HG03097 (cell line): ENCODE measurements around the gene C14orf132.
"Not testable (repeated sequence)": the region's sequence is repeated elsewhere in the genome, so short reads cannot be mapped to it uniquely, and the experiment has no call there.

ENCODE experiments used
- ATAC-seq: cut with Tn5 transposase; IDR thresholded peaks from one replicate; pipeline ENCODE4 v1.9.1; 2021; ENCODE audit not compliant: unreplicated experiment, low FRiP score

Gene C14orf132

DNA sequence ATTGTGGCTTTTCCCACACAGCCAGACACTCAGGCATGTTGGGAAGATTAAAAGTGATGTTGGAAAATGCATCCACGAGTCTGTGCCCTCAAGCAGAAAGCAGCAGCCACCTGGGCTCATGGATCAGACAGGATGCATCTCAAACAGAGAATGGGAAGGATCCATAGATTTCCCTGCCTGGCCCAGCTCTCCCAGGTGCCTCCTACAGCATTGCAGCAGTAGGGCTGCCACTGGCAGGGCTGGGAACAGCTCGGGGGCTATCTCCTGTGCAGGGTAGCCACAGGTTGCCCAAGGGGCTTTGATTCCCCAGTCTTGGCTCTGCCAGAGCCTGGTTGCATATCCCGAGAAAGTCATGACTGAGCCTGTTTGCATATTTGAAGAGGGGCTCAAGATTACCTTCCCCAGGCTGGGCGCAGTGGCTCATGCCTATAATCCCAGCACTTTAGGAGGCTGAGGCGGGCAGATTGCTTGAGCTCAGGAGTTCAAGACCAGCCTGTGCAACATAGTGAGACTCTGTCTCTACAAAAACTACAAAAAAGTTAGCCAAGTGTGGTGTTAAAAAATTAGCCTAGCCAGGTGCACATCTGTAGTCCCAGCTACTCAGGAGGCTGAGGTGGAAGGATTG, 19.5 kb downstream of the C14orf132 start:
- no peak for ATAC-seq

GRCh38 chr14:96059519-96060135, 20.5 kb downstream of the C14orf132 start:
- ATAC-seq, result no peak

GRCh38 chr14:96060186-96060933, 21.2 kb downstream of the C14orf132 start:
- no peak for ATAC-seq

DNA sequence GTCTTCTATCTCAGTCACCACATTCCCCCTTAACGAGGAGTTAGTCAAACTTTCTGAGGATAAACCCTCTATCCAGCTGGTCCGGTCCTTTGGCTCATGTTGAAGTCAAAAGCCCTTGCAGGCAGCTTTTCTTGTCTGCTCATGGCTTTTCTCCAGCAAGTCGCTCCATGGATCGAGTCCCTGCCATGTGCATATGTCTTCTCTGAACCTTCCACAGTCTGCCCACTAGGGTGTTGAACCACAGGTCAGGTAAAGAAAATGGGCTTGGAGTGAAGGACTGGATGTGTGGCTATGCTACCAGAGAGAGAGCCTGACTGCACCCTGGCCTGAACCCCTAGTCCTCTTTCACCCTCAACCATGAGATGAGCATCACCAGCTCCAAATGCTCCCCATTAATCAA, 22.8 kb downstream of the C14orf132 start:
- no peak for ATAC-seq

DNA sequence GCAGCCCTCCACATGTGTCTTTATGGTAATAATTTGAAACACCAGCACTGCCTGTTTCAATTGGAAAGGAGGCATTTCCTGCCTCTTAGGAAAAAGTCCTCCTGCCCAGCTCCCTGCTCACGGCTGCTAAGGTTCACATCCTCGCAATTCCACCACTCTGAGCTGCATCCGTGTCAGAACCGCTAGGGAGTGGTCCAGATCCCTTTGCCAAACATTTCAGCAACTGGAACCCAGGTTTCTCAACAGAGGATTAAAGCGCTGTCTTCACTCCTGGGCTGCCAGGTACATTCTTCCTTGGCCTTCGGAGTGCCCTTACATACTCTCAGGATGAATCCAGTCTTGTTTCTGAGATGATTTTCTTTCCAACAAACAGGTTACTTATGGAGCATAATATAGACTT, 23.3 kb downstream of the C14orf132 start:
- no peak for ATAC-seq

DNA sequence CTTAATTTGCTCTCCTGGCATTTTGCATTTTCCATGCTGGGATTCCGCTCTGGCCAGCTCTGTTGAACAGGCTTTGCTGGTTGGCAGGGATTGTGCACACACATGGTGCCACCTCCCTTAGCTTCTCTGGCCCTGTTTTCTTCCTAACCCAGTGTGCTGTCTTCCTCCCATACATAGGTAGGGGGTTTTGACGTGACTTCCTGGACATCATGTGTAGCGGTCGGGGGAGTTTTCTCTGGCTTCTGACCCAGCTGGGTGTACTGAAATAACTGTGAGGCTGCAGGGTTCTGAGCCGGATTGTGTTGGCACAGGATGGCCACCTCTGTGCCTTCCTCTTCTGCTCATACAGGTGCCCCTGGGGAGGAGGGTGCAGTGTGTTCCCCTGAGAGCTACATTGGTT, 25.7 kb downstream of the C14orf132 start:
- ATAC-seq, result no peak

GRCh38 chr14:96065661-96066459, 26.7 kb downstream of the C14orf132 start:
- no peak for ATAC-seq

- no peak for ATAC-seq
Observed at GRCh38 chr14:96066976-96067375, 27.8 kb downstream of the C14orf132 start.

- ATAC-seq, result no peak
Observed at GRCh38 chr14:96067985-96068930, 29.1 kb downstream of the C14orf132 start.

GRCh38 chr14:96069421-96069820, 30.3 kb downstream of the C14orf132 start:
- ATAC-seq, result no peak

DNA sequence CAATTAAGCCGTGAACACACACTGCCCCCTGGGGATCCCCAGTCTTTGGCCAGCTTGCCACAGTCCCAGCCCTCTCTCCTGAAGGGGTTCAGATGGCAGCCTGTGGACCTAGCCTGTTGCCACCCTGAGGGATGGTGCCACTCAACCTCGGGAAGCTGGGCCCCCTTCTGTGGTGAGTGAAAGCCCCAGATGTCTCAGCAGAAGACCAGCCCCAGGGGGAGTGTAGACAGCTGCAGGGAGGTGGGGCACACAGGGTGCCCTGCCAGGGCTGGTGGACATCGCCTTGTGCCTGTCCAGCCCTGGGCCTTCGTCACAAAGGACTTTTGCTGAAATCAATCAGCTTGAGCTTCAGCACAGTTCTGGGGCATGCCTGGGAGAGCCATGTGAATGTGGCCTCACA, 32.4 kb downstream of the C14orf132 start:
- no peak for ATAC-seq

- ATAC-seq, result no peak
Observed at GRCh38 chr14:96072076-96072475, 32.9 kb downstream of the C14orf132 start.

- no peak for ATAC-seq
Observed at GRCh38 chr14:96072746-96073145, 33.6 kb downstream of the C14orf132 start.

GRCh38 chr14:96073260-96074039, 34.3 kb downstream of the C14orf132 start:
- ATAC-seq, result not testable (repeated sequence)

DNA sequence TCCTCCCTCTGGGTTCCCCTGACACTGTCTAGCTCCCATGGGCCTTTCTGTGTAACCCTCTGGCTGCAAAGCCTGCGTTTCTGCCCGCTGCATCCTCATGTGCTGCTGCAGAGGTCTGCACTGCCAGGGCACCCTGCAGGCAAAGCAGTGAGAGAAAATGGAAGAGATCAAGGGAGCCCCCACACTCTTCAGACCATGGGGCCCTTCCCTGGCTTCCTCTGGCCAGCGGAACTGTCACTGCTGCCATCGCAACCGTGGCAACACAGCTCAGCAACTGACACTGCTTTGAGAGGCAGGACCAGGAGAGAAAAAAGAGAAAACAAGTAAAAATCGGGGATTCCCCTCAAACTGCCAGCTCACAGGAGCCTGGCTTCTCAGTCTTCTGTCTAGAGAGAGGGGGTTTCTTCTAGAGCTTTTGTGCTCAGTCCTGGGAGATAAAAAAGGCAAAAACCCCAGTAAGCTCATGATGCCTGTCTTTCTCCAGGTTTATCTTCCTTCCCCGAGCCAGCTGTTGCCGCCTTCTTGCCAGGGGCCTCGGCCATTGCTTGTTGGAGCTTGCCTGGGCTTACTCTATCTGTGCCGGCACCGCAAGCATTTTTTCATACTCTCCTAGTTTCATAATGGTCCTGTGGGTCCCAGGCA, 38.9 kb downstream of the C14orf132 start:
- ATAC-seq, result no peak

- no peak for ATAC-seq
Observed at GRCh38 chr14:96078625-96079016, 39.5 kb downstream of the C14orf132 start.

GRCh38 chr14:96079066-96079465, 39.9 kb downstream of the C14orf132 start:
- ATAC-seq, result no peak

DNA sequence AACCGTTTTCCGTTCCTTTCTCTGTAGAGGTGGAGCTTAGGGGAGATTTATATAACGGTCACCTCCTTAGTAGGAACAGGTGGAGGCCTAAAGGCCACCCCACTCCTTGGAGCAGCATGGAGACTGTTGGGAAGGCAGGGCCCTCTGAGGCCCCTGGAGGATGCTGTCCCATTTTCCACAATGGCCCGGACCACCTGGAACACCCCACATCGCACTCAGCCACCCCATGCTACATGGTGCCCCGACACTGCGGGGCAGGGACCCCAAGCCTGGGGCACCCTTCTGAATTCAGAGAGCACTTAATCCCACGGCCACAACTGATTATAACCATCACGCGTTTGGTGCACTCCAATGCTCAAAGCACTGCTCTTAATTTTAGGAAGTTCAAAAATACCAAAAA, 41.4 kb downstream of the C14orf132 start:
- ATAC-seq, result no peak

DNA sequence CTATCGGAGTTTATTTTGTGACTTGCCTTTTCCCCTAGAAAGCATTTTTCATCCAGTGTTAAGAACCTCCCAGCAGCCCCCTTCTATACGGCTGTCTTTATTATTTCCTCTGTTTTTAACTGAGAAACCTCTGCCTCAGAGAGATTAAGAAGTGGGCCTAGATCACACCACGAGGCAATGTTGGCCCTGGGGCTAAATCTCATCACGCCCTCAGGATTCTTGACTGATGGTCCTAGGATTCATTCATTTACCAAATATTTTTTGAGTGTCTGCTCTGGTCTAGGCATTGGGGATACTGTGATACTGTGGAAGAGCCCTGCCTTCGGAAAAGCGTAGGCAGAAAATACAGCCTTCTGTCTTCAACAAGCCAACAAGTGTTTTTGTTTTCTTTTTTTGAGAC, 42.1 kb downstream of the C14orf132 start:
- ATAC-seq, result no peak
